Fibroblast of pulmonary artery (primary cell): ENCODE results near the gene SYNGR3.
A peak's percentile ranks its signal among the peaks of the same experiment; 100 is the strongest.

ENCODE experiments used
- DNase-seq: peaks from one replicate; pipeline ENCODE4 v3.0.0-alpha.2; 2010; ENCODE audit warnings: low read depth
- H3K4me3 ChIP-seq: replicated peaks from 2 replicates; pipeline ENCODE4 v1.5.1; 2011; ENCODE audit warnings: low read depth, mild to moderate bottlenecking, control low read depth, low read length, moderate library complexity
- TF ChIP-seq, protein P1 (sequence below): IDR thresholded peaks from 2 replicates; pipeline ENCODE4 v1.5.1; 2011; ENCODE audit warnings: mild to moderate bottlenecking, control low read depth, low read length, inconsistent platforms; ENCODE audit errors: missing control alignments

SYNGR3 gene

GRCh38 chr16:2004795-2005517 is 15.2 kb downstream of the SYNGR3 start:
- DNase-seq = no peak
- no peak overlapping the region for H3K4me3 ChIP-seq

GRCh38 chr16:2005646-2006045 is 15.9 kb downstream of the SYNGR3 start:
- H3K4me3 ChIP-seq = no peak overlapping the region
- TF ChIP-seq, protein P1, sequence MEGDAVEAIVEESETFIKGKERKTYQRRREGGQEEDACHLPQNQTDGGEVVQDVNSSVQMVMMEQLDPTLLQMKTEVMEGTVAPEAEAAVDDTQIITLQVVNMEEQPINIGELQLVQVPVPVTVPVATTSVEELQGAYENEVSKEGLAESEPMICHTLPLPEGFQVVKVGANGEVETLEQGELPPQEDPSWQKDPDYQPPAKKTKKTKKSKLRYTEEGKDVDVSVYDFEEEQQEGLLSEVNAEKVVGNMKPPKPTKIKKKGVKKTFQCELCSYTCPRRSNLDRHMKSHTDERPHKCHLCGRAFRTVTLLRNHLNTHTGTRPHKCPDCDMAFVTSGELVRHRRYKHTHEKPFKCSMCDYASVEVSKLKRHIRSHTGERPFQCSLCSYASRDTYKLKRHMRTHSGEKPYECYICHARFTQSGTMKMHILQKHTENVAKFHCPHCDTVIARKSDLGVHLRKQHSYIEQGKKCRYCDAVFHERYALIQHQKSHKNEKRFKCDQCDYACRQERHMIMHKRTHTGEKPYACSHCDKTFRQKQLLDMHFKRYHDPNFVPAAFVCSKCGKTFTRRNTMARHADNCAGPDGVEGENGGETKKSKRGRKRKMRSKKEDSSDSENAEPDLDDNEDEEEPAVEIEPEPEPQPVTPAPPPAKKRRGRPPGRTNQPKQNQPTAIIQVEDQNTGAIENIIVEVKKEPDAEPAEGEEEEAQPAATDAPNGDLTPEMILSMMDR = no peak

More at GRCh38 chr16:2004795-2005517, 15.2 kb downstream of the SYNGR3 start:
- TF ChIP-seq, protein P1 = no peak

DNA sequence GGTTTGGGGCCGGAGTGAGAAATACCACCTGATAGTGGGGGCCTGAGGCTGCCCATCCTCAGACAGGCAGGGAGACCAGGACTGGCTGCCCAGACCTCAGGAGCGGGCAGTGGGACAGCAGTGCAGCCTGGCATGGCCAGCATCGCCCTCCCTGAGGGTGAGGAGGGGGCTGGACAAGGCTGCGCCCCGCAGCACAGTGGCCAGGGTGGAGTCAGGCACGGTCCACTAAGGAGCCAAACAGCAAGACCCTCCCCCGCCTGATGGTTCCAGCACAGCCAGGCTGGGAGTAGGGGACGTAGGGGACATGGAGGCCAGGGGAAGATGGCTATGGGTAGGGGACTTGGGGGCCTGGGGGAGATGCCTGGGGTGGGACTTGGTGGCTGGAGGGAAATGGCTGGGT is 16.5 kb downstream of the SYNGR3 start:
- no peak for DNase-seq
- TF ChIP-seq, protein P1 = no peak
- no peak overlapping the region for H3K4me3 ChIP-seq

More at GRCh38 chr16:2005646-2006045, 15.9 kb downstream of the SYNGR3 start:
- no peak for DNase-seq

DNA sequence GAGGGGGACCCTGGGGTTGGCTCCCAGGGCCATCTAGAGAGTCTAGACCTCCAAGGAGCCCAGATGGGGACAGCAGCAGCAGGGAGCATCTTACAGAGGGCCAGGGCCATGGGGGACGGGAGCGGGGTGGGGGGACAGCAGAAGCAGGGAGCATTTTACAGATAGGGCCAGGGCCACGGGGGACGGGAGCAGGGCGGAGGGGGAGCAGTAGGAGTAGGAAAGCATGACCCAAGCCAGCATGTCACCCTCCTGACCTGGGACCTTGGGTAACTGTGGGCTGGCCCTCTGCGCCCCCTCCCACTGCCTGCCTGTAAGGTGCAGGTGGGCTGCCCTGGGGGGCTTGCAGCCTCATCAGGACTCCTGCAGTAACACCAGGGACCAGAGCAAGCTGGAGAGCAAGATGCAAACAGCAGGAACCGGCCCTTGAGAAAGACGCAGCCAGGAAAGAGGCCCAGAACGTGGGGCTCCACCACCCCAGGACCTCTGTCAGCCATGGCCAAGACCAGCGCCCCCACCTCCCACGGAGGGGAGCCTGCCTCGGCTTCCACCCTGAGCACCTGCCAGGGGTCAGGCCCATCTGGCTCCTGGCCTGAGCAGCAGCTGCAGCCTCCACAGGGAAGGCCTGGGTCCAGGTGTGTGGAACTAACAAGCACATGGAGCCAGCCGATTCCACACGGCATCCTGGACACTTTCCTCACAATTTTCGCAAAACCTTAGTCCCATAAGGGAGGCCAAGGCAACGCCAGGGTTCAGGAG is 17.5 kb downstream of the SYNGR3 start:
- no peak for DNase-seq
- TF ChIP-seq, protein P1 = no peak
- peak overlapping the region; percentile 68 for H3K4me3 ChIP-seq

- DNase-seq = peak; percentile 72
- peak overlapping the region; percentile 68 for H3K4me3 ChIP-seq
- TF ChIP-seq, protein P1 = no peak
Observed at GRCh38 chr16:2008009-2008526, 18.3 kb downstream of the SYNGR3 start.

DNA sequence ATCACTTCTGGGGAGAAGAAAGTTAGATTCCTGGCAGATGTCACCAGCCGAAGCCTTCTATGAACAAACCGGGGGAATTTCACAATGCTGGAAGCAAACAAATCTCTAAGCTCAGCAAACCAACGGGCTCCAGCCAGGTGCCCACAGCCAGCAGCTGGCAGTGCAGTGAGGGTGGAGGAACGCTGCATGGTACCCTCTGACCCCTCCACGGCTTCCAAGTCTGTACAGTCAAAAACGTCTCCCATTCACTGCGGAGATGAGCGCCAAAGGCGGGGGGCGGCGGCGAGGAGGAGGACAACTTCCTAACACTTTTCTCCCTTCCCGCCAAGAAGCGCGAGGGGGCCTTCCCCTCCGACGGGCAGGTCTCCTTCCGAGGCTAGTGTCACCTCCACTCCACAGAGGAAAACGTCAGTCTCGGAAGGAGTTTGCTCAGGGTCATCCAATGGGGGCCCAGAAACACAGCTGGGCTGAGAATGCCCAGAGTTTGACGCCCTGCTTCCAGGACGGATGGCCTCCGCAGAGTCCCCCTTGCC is 18.9 kb downstream of the SYNGR3 start:
- TF ChIP-seq, protein P1 = no peak
- peak; percentile 57 for DNase-seq
- H3K4me3 ChIP-seq = peak overlapping the region; percentile 68
